NCI-H82 (cell line): ENCODE results near the gene CD160.
"Not testable (repeated sequence)": the region's sequence is repeated elsewhere in the genome, so short reads cannot be mapped to it uniquely, and the experiment has no call there.

Experiments
- DNase-seq: peaks from one replicate; lab custom pipeline; 2025; lab: John Stamatoyannopoulos, UW

CD160 gene

GRCh38 chr1:145710291-145711027 is 8.8 kb upstream of the CD160 start:
- no peak for DNase-seq

- DNase-seq: no peak
Measured at GRCh38 chr1:145711213-145711651, 8.1 kb upstream of the CD160 start.

- DNase-seq: no peak
Measured at GRCh38 chr1:145714524-145715111, 4.7 kb upstream of the CD160 start.

- no peak for DNase-seq
Measured at GRCh38 chr1:145716641-145717345, 2.5 kb upstream of the CD160 start.

- DNase-seq: no peak
Measured at GRCh38 chr1:145717833-145718232, 1.5 kb upstream of the CD160 start.

- DNase-seq: not testable (repeated sequence)
Measured at GRCh38 chr1:145718465-145718864, 834 bp upstream of the CD160 start.

- no peak for DNase-seq
Measured at GRCh38 chr1:145720556-145720877, 1.2 kb downstream of the CD160 start.

- peak; percentile 76 for DNase-seq
Measured at GRCh38 chr1:145720878-145721671, 1.8 kb downstream of the CD160 start.

- not testable (repeated sequence) for DNase-seq
Measured at GRCh38 chr1:145726193-145726592, 6.9 kb downstream of the CD160 start.

- peak; percentile 76 for DNase-seq
Measured at GRCh38 chr1:145729196-145729595, 9.9 kb downstream of the CD160 start.

- no peak for DNase-seq
Measured at GRCh38 chr1:145729666-145730436, 10.6 kb downstream of the CD160 start.

- no peak for DNase-seq
Measured at GRCh38 chr1:145730467-145730866, 11.2 kb downstream of the CD160 start.

- no peak for DNase-seq
Measured at GRCh38 chr1:145730900-145731299, 11.6 kb downstream of the CD160 start.

GRCh38 chr1:145736191-145736590 is 16.9 kb downstream of the CD160 start:
- no peak for DNase-seq

- DNase-seq: no peak
Measured at GRCh38 chr1:145740269-145740668, 21.0 kb downstream of the CD160 start.

- DNase-seq: no peak
Measured at GRCh38 chr1:145747398-145748247, 28.3 kb downstream of the CD160 start.

GRCh38 chr1:145750426-145750825 is 31.1 kb downstream of the CD160 start:
- DNase-seq: no peak

- no peak for DNase-seq
Measured at GRCh38 chr1:145751491-145752037, 32.3 kb downstream of the CD160 start.

GRCh38 chr1:145757420-145757819 is 38.1 kb downstream of the CD160 start:
- DNase-seq: no peak

- DNase-seq: no peak
Measured at GRCh38 chr1:145758116-145758515, 38.8 kb downstream of the CD160 start.
